ENCODE measurements around the gene ARHGAP26. TPM values are rescaled to one million over a fixed set of nuclear protein-coding genes. Genes with fewer than 3 reads are reported as not detected.

Gene ARHGAP26
- total RNA-seq, 2 donors from 2014 or later, result 27.5 to 80.7 TPM

DNA sequence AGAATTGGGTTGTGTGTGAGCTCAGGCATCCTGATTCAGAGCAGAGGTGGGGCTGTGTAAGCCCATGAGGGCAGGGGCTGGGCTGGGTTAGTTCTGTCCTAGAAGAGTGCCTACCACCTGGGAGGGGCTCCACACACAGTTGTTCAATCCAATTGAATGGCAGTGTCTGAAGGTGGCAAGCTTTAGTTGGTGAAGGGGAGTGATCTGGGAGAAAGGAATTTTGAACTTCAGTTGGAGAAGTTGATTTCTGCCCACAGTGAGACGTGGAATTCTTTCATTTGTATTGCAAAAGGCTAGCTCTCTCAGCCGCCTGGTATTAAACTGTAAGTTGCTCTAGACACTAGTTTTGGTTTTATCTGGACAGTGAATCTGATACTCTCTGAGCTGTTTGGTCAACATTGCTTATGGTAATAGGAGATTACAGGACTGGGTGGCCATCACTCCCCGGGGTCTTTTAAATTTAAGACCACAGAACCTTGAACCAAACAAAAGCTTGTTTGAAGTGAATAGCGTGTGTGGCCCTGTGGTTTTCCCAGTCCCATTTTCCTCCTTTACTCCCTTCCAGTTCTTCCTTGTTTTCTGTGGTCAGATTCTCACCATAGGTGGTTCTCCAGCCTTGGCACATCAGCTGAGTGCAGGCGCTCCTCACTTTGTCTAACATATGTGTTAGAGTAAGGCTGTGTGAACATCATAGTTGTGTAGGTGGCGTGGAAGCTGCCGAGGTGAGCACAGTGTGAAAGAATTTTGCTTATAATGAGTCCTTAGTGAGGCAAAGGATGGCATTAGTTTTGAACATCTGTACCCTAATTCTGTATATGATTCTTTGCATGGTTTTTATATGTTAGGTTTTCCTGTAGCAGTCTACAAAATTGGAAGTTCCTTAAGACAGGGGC is 78.0 kb downstream of the ARHGAP26 start:
- H3K4me1 ChIP-seq (ENCODE audit: control insufficient read depth in 1 of 2, low read depth in 2 of 2), result peaks cover 38 to 59% of the 10 kb centered on the region in 2 donors
- no peak overlapping the region for H3K4me3 ChIP-seq
- H3K27me3 ChIP-seq (replicated peaks; ENCODE audit: insufficient read depth), result no peaks in the 10 kb centered on the region
- no peak for DNase-seq (ENCODE audit: low spot score)
- H3K36me3 ChIP-seq, result no peaks in the 10 kb centered on the region
- TF ChIP-seq, protein P1, sequence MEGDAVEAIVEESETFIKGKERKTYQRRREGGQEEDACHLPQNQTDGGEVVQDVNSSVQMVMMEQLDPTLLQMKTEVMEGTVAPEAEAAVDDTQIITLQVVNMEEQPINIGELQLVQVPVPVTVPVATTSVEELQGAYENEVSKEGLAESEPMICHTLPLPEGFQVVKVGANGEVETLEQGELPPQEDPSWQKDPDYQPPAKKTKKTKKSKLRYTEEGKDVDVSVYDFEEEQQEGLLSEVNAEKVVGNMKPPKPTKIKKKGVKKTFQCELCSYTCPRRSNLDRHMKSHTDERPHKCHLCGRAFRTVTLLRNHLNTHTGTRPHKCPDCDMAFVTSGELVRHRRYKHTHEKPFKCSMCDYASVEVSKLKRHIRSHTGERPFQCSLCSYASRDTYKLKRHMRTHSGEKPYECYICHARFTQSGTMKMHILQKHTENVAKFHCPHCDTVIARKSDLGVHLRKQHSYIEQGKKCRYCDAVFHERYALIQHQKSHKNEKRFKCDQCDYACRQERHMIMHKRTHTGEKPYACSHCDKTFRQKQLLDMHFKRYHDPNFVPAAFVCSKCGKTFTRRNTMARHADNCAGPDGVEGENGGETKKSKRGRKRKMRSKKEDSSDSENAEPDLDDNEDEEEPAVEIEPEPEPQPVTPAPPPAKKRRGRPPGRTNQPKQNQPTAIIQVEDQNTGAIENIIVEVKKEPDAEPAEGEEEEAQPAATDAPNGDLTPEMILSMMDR (IDR thresholded peaks at IDR 0.05), result no peak
- no peak overlapping the region for H3K27ac ChIP-seq
- ATAC-seq (ENCODE audit: insufficient number of reproducible peaks, low FRiP score, low read depth), result no peak
- no peaks in the 10 kb centered on the region for H3K9me3 ChIP-seq

DNA sequence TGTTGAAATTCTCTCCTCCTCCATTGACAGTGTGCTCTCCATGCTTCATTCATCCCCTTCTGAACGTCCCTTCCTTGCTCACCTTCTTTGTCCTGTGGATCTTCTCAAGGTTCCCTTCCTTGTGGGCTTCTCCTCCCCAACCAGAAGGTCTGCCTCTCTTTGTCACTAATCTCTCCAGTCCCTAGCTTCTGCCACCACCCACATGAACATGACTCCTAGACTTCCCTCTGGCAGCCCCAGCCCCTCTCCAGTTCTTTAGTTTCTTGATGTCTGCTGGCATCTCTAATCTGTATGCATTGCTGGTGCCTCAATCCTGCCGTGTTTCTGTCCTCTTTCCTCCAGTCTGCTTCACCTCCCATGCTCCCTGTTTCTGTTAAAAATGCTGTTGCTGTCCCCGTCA is 79.3 kb downstream of the ARHGAP26 start:
- ATAC-seq (ENCODE audit: insufficient number of reproducible peaks, low FRiP score, low read depth), result no peak
- Histone ChIP-seq H3K36me3 (no peaks in the 10 kb centered on the region), H3K4me3 (no peak overlapping the region), H3K27me3 (replicated peaks; ENCODE audit: insufficient read depth) (no peaks in the 10 kb centered on the region), H3K9me3 (no peaks in the 10 kb centered on the region), H3K4me1 (ENCODE audit: control insufficient read depth in 1 of 2, low read depth in 2 of 2) (peaks cover 35 to 59% of the 10 kb centered on the region in 2 donors), H3K27ac (no peak overlapping the region)
- TF ChIP-seq, protein P1 (IDR thresholded peaks at IDR 0.05), result no peak
- no peak for DNase-seq (ENCODE audit: low spot score)

DNA sequence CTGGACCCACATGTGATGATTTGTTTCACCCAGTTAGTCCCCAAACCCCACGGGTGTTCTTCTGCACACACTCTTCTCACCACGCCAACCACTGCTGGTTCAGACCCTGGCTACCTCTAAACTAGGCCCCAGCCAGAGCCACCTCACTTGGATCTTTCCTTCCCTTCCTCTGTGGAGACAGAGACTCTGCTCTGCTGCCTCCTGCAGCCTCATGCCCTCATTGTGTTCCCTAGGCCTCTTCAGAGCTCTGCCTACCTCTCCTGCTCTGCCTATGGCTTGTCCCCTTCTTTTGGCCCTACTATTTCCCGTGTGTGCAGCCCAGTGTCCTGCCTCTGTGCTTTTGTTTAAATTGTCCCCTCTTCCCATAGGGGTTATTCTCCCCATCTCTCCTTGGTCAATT is 79.7 kb downstream of the ARHGAP26 start:
- TF ChIP-seq, protein P1 (IDR thresholded peaks at IDR 0.05), result no peak

DNA sequence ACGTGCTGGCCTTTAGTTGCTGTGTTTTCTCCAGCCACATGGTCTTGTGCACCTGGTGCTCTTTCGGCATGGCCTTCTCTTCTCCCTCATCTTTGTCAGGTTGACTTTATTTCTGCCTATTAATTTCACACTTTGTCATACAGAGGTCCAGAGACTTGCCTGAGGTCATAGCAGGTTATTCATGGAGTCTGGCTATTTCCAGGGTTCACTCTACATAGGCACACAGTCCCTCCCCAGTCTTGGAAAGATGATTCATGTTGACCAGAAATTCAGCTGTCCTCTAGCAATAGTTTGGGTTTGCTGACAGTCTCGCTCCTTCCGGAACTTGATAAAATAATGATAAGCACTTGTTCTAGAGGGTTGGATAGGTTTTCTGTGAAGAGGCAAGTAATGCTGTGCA is 81.6 kb downstream of the ARHGAP26 start:
- Histone ChIP-seq H3K27ac (peak overlapping the region in 1 of 2 donors; percentile 16), H3K36me3 (no peaks in the 10 kb centered on the region), H3K27me3 (replicated peaks; ENCODE audit: insufficient read depth) (no peaks in the 10 kb centered on the region), H3K4me1 (ENCODE audit: control insufficient read depth in 1 of 2, low read depth in 2 of 2) (peaks cover 23 to 49% of the 10 kb centered on the region in 2 donors), H3K9me3 (no peaks in the 10 kb centered on the region), H3K4me3 (no peak overlapping the region)
- ATAC-seq (ENCODE audit: insufficient number of reproducible peaks, low FRiP score, low read depth) (no peak), DNase-seq (ENCODE audit: low spot score) (no peak)
- TF ChIP-seq, protein P1 (IDR thresholded peaks at IDR 0.05), result no peak

More for the DNA sequence above, 79.7 kb downstream of the ARHGAP26 start:
- Histone ChIP-seq H3K9me3 (no peaks in the 10 kb centered on the region), H3K4me3 (no peak overlapping the region), H3K27me3 (replicated peaks; ENCODE audit: insufficient read depth) (no peaks in the 10 kb centered on the region), H3K4me1 (ENCODE audit: control insufficient read depth in 1 of 2, low read depth in 2 of 2) (peaks cover 36 to 59% of the 10 kb centered on the region in 2 donors), H3K27ac (no peak overlapping the region), H3K36me3 (no peaks in the 10 kb centered on the region)
- DNase-seq (ENCODE audit: low spot score) (no peak), ATAC-seq (ENCODE audit: insufficient number of reproducible peaks, low FRiP score, low read depth) (no peak)

DNA sequence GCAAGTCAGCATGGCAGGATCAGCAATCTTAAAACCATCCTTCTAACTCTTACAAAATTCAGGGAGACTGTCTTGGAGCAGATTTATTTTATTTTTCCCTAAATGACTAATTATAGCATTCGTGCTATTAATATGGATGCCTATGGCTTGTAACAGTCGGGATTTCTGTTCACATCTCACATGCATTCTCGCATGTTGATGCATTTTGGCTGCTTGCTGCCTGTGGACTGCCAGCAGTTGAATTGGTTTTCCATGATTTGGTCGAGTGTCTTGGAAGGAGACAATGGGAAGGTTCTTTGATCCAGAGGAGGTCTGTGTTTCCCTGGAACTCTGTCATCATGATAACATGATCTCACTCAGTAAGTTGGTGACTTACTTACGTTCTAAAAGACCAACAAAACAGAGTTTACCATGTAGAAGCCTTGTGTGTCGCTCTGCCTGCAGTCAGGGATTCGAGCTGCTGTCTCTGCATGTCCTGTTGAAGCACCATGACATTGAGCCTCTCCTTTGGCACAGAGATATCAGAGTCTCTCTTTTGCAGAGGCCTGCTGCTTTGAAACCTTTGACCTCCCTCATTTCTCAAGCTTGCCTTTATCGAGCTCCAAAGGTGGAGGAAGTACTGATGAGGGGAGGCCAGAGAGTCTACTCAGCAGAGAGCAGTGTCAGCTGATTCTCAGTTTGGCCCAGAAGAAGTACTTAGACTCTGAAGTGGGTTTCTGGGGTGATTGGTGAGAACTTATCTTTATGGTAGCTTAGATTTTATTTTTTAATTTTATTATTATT is 82.4 kb downstream of the ARHGAP26 start:
- DNase-seq (ENCODE audit: low spot score) (no peak), ATAC-seq (ENCODE audit: insufficient number of reproducible peaks, low FRiP score, low read depth) (no peak)
- peaks cover 27 to 53% of the 10 kb centered on the region in 2 donors for H3K4me1 ChIP-seq (ENCODE audit: control insufficient read depth in 1 of 2, low read depth in 2 of 2)
- TF ChIP-seq, protein P1 (IDR thresholded peaks at IDR 0.05), result no peak
- H3K4me3 ChIP-seq, result no peak overlapping the region
- H3K9me3 ChIP-seq, result no peaks in the 10 kb centered on the region
- no peaks in the 10 kb centered on the region for H3K27me3 ChIP-seq (replicated peaks; ENCODE audit: insufficient read depth)
- no peaks in the 10 kb centered on the region for H3K36me3 ChIP-seq
- no peak overlapping the region for H3K27ac ChIP-seq

All from thoracic aorta (tissue), 2 donors.